Naive thymus-derived CD4-positive, alpha-beta T cell (primary cell): ENCODE data around the gene ATXN7L1. TPM values are rescaled to one million over a fixed set of nuclear protein-coding genes. Genes with fewer than 3 reads are reported as not detected.

Experiments
- ATAC-seq: fragments of 150-1000 bp; cut with Tn5 transposase; 2 replicates; pipeline ENCODE4 v1.10.0; 2021; ENCODE audit warnings: mild to moderate bottlenecking, moderate library complexity
- CTCF ChIA-PET: fragments of 350-600 bp; sonication (Branson Sonifier 250); formaldehyde crosslinking; loops from one replicate; lab custom pipeline; 2021; ENCODE audit warnings: antibody characterized with exemption; lab: Charles Lee
- POLR2A ChIA-PET: fragments of 350-600 bp; sonication (Branson Sonifier 250); formaldehyde crosslinking; loops from one replicate; lab custom pipeline; 2021; ENCODE audit warnings: antibody characterized with exemption, inconsistent platforms; lab: Charles Lee
- DNase-seq, 9 donors: peaks; one replicate each; pipeline versions ENCODE4 v3.0.0 to v3.0.0-alpha.2; 2020 to 2022; ENCODE audit warnings: mixed read lengths in 1 of 9
- H3K27ac ChIP-seq: one replicate; pipeline ENCODE4 v1.7.0; 2013; ENCODE audit warnings: mild to moderate bottlenecking, low read depth, low read length, moderate library complexity
- H3K27me3 ChIP-seq, 2 donors: one replicate each; pipeline ENCODE4 v1.7.0; 2013; ENCODE audit warnings: low read length in 2 of 2, mild to moderate bottlenecking in 2 of 2, moderate library complexity in 2 of 2; ENCODE audit not compliant: control insufficient read depth in 2 of 2, insufficient read depth in 2 of 2
- H3K36me3 ChIP-seq, 3 experiments: 1 replicate in 2 of 3; 2 replicates in 1 of 3; pipeline ENCODE4 v1.7.0; 2013; ENCODE audit warnings: low read length in 3 of 3, mild to moderate bottlenecking in 3 of 3, moderate library complexity in 1 of 3; ENCODE audit not compliant: insufficient read depth in 3 of 3, control insufficient read depth in 2 of 3
- H3K4me1 ChIP-seq, 2 donors: one replicate each; pipeline ENCODE4 v1.7.0; 2013; ENCODE audit warnings: low read length in 2 of 2, mild to moderate bottlenecking in 2 of 2, moderate library complexity in 1 of 2; ENCODE audit not compliant: control insufficient read depth in 2 of 2, insufficient read depth in 2 of 2
- H3K4me3 ChIP-seq: 2 replicates; pipeline ENCODE4 v1.7.0; 2013; ENCODE audit warnings: mild to moderate bottlenecking, low read length
- H3K9me3 ChIP-seq, 3 experiments: 1 replicate in 2 of 3; 2 replicates in 1 of 3; pipeline ENCODE4 v1.7.0; 2013; ENCODE audit warnings: low read length in 3 of 3; ENCODE audit not compliant: control insufficient read depth in 2 of 3
- H3K27ac Mint-ChIP-seq, 9 donors: one replicate each; pipeline ENCODE4 v1.8.0; 2020 to 2022; ENCODE audit warnings: mixed read lengths in 9 of 9, mild to moderate bottlenecking in 8 of 9, moderate library complexity in 5 of 9, inconsistent platforms in 2 of 9
- H3K27me3 Mint-ChIP-seq, 5 donors: one replicate each; pipeline ENCODE4 v1.8.0; 2021 to 2022; ENCODE audit warnings: mixed read lengths in 5 of 5, mild to moderate bottlenecking in 1 of 5
- H3K36me3 Mint-ChIP-seq, 5 donors: one replicate each; pipeline ENCODE4 v1.8.0; 2020 to 2022; ENCODE audit warnings: mixed read lengths in 5 of 5, mild to moderate bottlenecking in 3 of 5, inconsistent platforms in 1 of 5
- H3K4me1 Mint-ChIP-seq, 7 donors: one replicate each; pipeline ENCODE4 v1.8.0; 2020 to 2022; ENCODE audit warnings: mixed read lengths in 7 of 7, mild to moderate bottlenecking in 3 of 7, inconsistent platforms in 1 of 7
- H3K4me3 Mint-ChIP-seq, 10 donors: one replicate each; pipeline ENCODE4 v1.8.0; 2020 to 2022; ENCODE audit warnings: mild to moderate bottlenecking in 10 of 10, mixed read lengths in 10 of 10, moderate library complexity in 6 of 10, inconsistent platforms in 2 of 10
- H3K9me3 Mint-ChIP-seq, 11 donors: one replicate each; pipeline ENCODE4 v1.8.0; 2020 to 2022; ENCODE audit warnings: mixed read lengths in 11 of 11, mild to moderate bottlenecking in 4 of 11, inconsistent platforms in 1 of 11, moderate library complexity in 1 of 11
- intact Hi-C, 2 donors: fragments of 100-400 bp; cut with micrococcal nuclease; formaldehyde crosslinking; loops; one replicate each; pipeline ENCODE4 v1.15.1; 2023
- polyA plus RNA-seq, 2 donors: library from polyadenylated mRNA; unstranded; fragments of 300-500 nt; fragmentation: Illumina TruSeq; gene quantifications; one replicate each; pipeline ENCODE4 v1.2.3, GENCODE V29; 2021
- total RNA-seq, 6 experiments: library from RNA in 5 of 6; stranded (reverse) in 5 of 6; gene quantifications; 1 replicate in 5 of 6; 2 replicates in 1 of 6; pipeline ENCODE4 v1.2.3 and lab custom pipeline; 2021 to 2026

Gene ATXN7L1
- total and polyA plus RNA-seq, 7 experiments from 2014 or later: 18.5 to 52.4 (median 39.5) TPM

- peaks cover 0 to 63% (median 5%) of the 10 kb centered on the region in 3 experiments for H3K36me3 ChIP-seq
- no peaks in the 10 kb centered on the region for H3K27me3 ChIP-seq
- intact Hi-C loops: loop anchor here (1.0 to 10.0 kb wide), 7 partner anchors 40 to 503 kb away; no protein-coding TSS in a partner anchor
- H3K4me3 Mint-ChIP-seq: no peak overlapping the region
- peaks cover 6 to 49% (median 19%) of the 10 kb centered on the region in 5 donors for H3K36me3 Mint-ChIP-seq
- ATAC-seq: no peak
- no peak overlapping the region for H3K4me3 ChIP-seq
- H3K4me1 ChIP-seq: no peaks in the 10 kb centered on the region
- H3K4me1 Mint-ChIP-seq: peaks cover 6 to 19% (median 12%) of the 10 kb centered on the region in 7 donors
- H3K27me3 Mint-ChIP-seq: no peaks in the 10 kb centered on the region
- H3K27ac ChIP-seq: no peak overlapping the region
- H3K9me3 Mint-ChIP-seq: no peaks in the 10 kb centered on the region
- peak overlapping the region in 2 of 9 donors; percentile 44 to 78 for H3K27ac Mint-ChIP-seq
- CTCF ChIA-PET: interaction anchor here (1.0 to 1.2 kb wide), 3 partner anchors 41 to 502 kb away, joined by 3 to 6 read pairs (median 3); no protein-coding TSS in a partner anchor
- no peaks in the 10 kb centered on the region for H3K9me3 ChIP-seq
- POLR2A ChIA-PET: interaction anchor here (0.6 to 1.7 kb wide), 2 partner anchors 390 to 595 kb away, joined by 3 to 7 read pairs; no protein-coding TSS in a partner anchor
- DNase-seq: no peak
These were observed 224.6 kb downstream of the ATXN7L1 start for GRCh38 chr7:105651798-105652197.

- no peaks in the 10 kb centered on the region for H3K9me3 ChIP-seq
These were observed 225.9 kb downstream of the ATXN7L1 start for GRCh38 chr7:105650382-105650970.

GRCh38 chr7:105649727-105650381 lies 226.5 kb downstream of the ATXN7L1 start:
- H3K4me3 Mint-ChIP-seq: no peak overlapping the region
- no peak overlapping the region for H3K4me3 ChIP-seq
- DNase-seq: no peak
- H3K4me1 ChIP-seq: no peaks in the 10 kb centered on the region
- H3K27me3 Mint-ChIP-seq: no peaks in the 10 kb centered on the region
- H3K36me3 Mint-ChIP-seq: peaks cover 7 to 39% (median 18%) of the 10 kb centered on the region in 5 donors
- H3K27ac Mint-ChIP-seq: peak overlapping the region in 2 of 9 donors; percentile 42 to 51
- H3K9me3 Mint-ChIP-seq: no peaks in the 10 kb centered on the region
- ATAC-seq: no peak
- H3K9me3 ChIP-seq: no peaks in the 10 kb centered on the region
- CTCF ChIA-PET: interaction anchor here (1.3 kb wide), 1 partner anchor 12 kb away, joined by 3 read pairs; no protein-coding TSS in a partner anchor
- peaks cover 0 to 49% (median 5%) of the 10 kb centered on the region in 3 experiments for H3K36me3 ChIP-seq
- POLR2A ChIA-PET: no interaction called here
- H3K4me1 Mint-ChIP-seq: peaks cover 5 to 18% (median 12%) of the 10 kb centered on the region in 7 donors
- intact Hi-C loops: loop anchor here (5.0 to 10.0 kb wide), 3 partner anchors 285 to 505 kb away; no protein-coding TSS in a partner anchor
- no peak overlapping the region for H3K27ac ChIP-seq
- no peaks in the 10 kb centered on the region for H3K27me3 ChIP-seq

More at GRCh38 chr7:105650382-105650970, 225.9 kb downstream of the ATXN7L1 start:
- no peaks in the 10 kb centered on the region for H3K27me3 Mint-ChIP-seq
- no peaks in the 10 kb centered on the region for H3K4me1 ChIP-seq
- intact Hi-C loops: loop anchor here (5.0 to 10.0 kb wide), 3 partner anchors 284 to 504 kb away; no protein-coding TSS in a partner anchor
- peaks cover 6 to 43% (median 18%) of the 10 kb centered on the region in 5 donors for H3K36me3 Mint-ChIP-seq
- no peak for DNase-seq
- ChIA-PET POLR2A (no interaction called here), CTCF (interaction anchor here (1.3 kb wide), 1 partner anchor 12 kb away, joined by 3 read pairs; no protein-coding TSS in a partner anchor)
- no peak for ATAC-seq
- peaks cover 5 to 18% (median 12%) of the 10 kb centered on the region in 7 donors for H3K4me1 Mint-ChIP-seq
- H3K4me3 Mint-ChIP-seq: no peak overlapping the region
- no peaks in the 10 kb centered on the region for H3K27me3 ChIP-seq
- no peak overlapping the region for H3K27ac ChIP-seq
- H3K36me3 ChIP-seq: peaks cover 0 to 54% (median 5%) of the 10 kb centered on the region in 3 experiments
- H3K27ac Mint-ChIP-seq: peak overlapping the region in 4 of 9 donors; percentile 11 to 51 (median 46)
- no peaks in the 10 kb centered on the region for H3K9me3 Mint-ChIP-seq
- H3K4me3 ChIP-seq: no peak overlapping the region

- peaks cover 0 to 50% (median 5%) of the 10 kb centered on the region in 3 experiments for H3K36me3 ChIP-seq
- CTCF ChIA-PET: interaction anchor here (0.6 kb wide), 1 partner anchor 8 kb away, joined by 3 read pairs; no protein-coding TSS in a partner anchor
- ATAC-seq (no peak), DNase-seq (no peak)
- H3K9me3 ChIP-seq: no peaks in the 10 kb centered on the region
- POLR2A ChIA-PET: no interaction called here
- peaks cover 5 to 16% (median 12%) of the 10 kb centered on the region in 7 donors for H3K4me1 Mint-ChIP-seq
- no peaks in the 10 kb centered on the region for H3K9me3 Mint-ChIP-seq
- no peaks in the 10 kb centered on the region for H3K27me3 Mint-ChIP-seq
- H3K36me3 Mint-ChIP-seq: peaks cover 9 to 40% (median 16%) of the 10 kb centered on the region in 5 donors
- peak overlapping the region in 5 of 9 donors; percentile 16 to 43 (median 29) for H3K27ac Mint-ChIP-seq
- H3K4me3 Mint-ChIP-seq: no peak overlapping the region
- H3K27ac ChIP-seq: no peak overlapping the region
- H3K4me3 ChIP-seq: no peak overlapping the region
- H3K27me3 ChIP-seq: no peaks in the 10 kb centered on the region
- no peaks in the 10 kb centered on the region for H3K4me1 ChIP-seq
- intact Hi-C loops: no loop called here
These were observed 227.6 kb downstream of the ATXN7L1 start for GRCh38 chr7:105648561-105649401.

GRCh38 chr7:105647591-105647990 lies 228.8 kb downstream of the ATXN7L1 start:
- H3K36me3 ChIP-seq: peaks cover 5 to 57% (median 8%) of the 10 kb centered on the region in 3 experiments
- H3K27ac Mint-ChIP-seq: no peak overlapping the region
- ATAC-seq: no peak
- no peak overlapping the region for H3K4me3 Mint-ChIP-seq
- peaks cover 5 to 14% (median 10%) of the 10 kb centered on the region in 7 donors for H3K4me1 Mint-ChIP-seq
- CTCF ChIA-PET: interaction anchor here (0.7 to 1.5 kb wide), 3 partner anchors 9 to 469 kb away, joined by 3 to 6 read pairs (median 4); no protein-coding TSS in a partner anchor
- no peaks in the 10 kb centered on the region for H3K9me3 ChIP-seq
- no peak overlapping the region for H3K4me3 ChIP-seq
- H3K27me3 Mint-ChIP-seq: no peaks in the 10 kb centered on the region
- no peaks in the 10 kb centered on the region for H3K27me3 ChIP-seq
- POLR2A ChIA-PET: no interaction called here
- H3K36me3 Mint-ChIP-seq: peaks cover 10 to 45% (median 18%) of the 10 kb centered on the region in 5 donors
- no peak for DNase-seq
- no peak overlapping the region for H3K27ac ChIP-seq
- H3K9me3 Mint-ChIP-seq: no peaks in the 10 kb centered on the region
- intact Hi-C loops: no loop called here
- no peaks in the 10 kb centered on the region for H3K4me1 ChIP-seq

GRCh38 chr7:105644937-105645336 lies 231.5 kb downstream of the ATXN7L1 start:
- no peaks in the 10 kb centered on the region for H3K27me3 ChIP-seq
- no peak overlapping the region for H3K27ac ChIP-seq
- DNase-seq: no peak
- H3K9me3 ChIP-seq: no peaks in the 10 kb centered on the region
- H3K9me3 Mint-ChIP-seq: no peaks in the 10 kb centered on the region
- CTCF ChIA-PET: no interaction called here
- H3K36me3 ChIP-seq: peaks cover 12 to 66% (median 14%) of the 10 kb centered on the region in 3 experiments
- H3K27me3 Mint-ChIP-seq: no peaks in the 10 kb centered on the region
- H3K4me1 Mint-ChIP-seq: peaks cover 5 to 11% (median 7%) of the 10 kb centered on the region in 7 donors
- no peak overlapping the region for H3K27ac Mint-ChIP-seq
- H3K4me1 ChIP-seq: no peaks in the 10 kb centered on the region
- intact Hi-C loops: no loop called here
- ATAC-seq: no peak
- H3K4me3 Mint-ChIP-seq: no peak overlapping the region
- H3K4me3 ChIP-seq: no peak overlapping the region
- POLR2A ChIA-PET: no interaction called here
- H3K36me3 Mint-ChIP-seq: peaks cover 10 to 52% (median 24%) of the 10 kb centered on the region in 5 donors
